Measurements from ENCODE around the gene GRIN2C.
"Not testable (repeated sequence)": the region's sequence is repeated elsewhere in the genome, so short reads cannot be mapped to it uniquely, and the experiment has no call there.

The GRIN2C gene

GRCh38 chr17:74878658-74879057 lies 19.0 kb upstream of the GRIN2C start:
- DNase-seq = no peak

GRCh38 chr17:74877592-74878548 lies 18.2 kb upstream of the GRIN2C start:
- DNase-seq = no peak

GRCh38 chr17:74875977-74876593 lies 16.4 kb upstream of the GRIN2C start:
- no peak for DNase-seq

DNA sequence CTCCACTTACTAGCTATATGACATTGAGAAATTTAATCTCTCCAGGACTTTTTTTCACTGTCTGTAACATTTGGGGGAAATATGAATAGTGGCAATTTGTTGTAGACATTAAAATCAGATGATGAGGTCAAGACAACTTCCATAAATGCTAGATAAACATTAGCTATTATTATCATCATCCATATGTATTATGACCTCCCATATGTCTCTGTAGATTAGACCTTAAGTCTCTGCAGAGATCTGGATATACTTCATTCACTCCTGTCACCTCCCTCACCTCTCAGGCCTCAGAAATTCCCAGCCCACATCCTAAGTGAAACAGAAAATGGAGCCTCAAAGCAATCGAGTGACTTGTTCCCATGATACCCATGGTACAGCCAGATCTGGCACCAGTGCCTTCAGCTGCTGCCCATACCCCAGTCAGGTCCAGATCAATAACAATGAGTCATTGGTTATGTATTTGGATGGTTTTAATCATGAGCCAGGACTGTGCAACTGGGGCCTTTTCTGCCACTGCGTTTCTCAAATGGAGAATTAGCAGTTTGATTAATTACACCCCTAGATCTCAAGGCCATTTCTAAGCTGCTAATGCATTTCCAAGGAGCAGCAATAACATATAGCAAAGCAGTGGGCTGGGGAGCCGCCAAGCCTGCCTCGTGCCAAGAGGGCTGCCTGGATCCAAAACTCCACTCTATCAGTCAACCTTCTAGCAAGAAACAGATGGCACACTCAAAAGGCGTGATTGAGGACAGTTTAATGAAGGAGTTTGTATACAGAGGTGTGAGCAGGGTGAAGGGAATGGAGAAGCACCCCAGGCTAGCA lies 15.7 kb upstream of the GRIN2C start:
- no peak for DNase-seq

DNA sequence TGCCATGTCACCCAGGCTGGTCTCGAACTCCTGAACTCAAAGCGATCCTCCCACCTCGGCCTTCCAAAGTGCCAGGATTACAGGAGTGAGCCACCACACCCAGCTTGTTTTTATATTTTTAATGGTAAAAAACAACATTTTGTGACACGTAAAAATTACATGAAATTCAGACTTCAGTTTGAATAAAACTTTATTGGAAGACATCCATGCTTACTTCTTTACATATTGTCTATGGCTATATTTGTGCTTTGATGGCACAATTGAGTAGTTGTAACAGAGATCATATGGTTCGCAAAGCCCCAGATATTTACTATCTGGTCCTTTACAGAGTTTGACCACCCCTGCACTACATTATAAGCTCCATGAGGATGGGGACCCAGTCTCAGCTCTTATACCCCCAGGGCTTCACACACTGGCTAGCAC lies 14.9 kb upstream of the GRIN2C start:
- DNase-seq = no peak

GRCh38 chr17:74873874-74874614 lies 14.4 kb upstream of the GRIN2C start:
- no peak for DNase-seq

DNA sequence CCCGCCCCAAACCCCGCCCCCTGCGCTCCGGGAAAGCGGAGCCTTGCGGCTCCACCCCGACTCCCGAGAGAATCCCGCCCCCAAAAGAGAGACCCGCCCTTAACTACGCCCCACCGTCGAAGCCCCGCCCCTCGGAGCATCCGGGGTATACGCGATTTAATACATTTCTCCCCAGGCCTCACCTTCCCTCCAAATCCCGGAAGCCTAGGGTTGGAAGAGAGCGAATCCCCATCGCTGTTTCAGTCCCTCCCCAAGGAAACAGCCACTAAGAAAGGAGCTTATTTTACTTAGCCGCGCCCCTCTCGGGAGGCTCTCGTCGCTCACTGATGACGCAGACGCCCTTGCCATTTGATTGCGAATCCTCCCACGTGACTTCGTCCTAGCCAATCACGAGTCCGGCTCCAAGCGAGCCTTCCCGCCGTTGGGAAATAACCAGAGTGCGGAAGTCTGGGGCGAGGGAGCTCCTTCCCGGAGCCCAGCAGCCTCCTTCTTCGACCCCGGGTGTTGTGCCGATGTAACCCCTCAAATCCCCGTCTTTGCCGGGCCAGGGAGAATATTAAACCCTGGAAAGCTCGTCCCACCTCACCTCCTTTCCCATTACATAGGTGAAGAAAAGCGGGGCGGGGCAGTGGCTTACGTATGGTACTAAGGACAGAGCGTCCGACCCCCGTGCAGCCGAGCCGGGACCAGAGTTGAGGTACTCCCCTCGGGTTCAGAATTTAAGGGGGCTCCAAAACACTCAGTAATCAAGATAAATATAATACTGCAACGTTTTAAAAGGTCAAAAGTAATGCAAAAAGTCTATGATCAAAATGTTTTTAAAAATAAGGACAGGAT lies 13.6 kb upstream of the GRIN2C start:
- DNase-seq = peak; percentile 99

DNA sequence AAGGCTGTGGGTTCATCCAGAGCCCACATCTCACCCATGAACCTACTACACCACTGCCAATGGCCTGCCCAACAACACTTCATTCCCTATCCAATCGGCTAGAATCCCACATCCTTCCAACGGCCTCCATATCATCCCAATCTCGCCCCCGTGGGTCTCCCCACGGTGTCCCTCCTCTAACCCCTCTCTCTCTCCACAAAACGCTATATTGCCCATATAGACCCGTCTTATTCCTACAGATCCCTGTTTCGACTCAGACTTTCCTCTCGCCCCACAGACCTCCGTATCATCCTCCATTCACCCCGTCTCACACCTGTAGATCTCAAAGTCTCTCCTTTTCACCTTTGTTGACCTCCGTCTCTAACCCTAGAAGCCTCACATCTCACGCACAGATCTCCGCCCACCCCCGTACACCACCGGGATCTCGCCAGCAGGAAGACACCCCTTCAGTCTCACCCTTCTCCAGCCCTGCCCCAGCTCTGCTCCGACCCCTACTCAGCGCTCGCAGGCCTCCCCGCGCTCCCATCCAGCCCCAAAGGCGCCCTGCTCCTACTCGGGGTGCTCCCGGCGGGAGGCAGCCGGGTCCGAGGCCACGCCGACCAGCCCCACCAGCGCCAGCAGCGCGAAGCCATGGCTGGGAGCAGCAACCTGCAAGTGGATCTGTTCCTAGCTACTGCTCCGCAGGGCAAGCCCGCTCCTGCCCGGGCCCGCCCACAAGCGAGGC lies 12.8 kb upstream of the GRIN2C start, which contains the start of gene FDXR:
FDXR (minus strand) TSS at position 682 of the 724 bp plus-strand sequence; CDS start at position 632, 50 bp downstream.
- no peak for DNase-seq

DNA sequence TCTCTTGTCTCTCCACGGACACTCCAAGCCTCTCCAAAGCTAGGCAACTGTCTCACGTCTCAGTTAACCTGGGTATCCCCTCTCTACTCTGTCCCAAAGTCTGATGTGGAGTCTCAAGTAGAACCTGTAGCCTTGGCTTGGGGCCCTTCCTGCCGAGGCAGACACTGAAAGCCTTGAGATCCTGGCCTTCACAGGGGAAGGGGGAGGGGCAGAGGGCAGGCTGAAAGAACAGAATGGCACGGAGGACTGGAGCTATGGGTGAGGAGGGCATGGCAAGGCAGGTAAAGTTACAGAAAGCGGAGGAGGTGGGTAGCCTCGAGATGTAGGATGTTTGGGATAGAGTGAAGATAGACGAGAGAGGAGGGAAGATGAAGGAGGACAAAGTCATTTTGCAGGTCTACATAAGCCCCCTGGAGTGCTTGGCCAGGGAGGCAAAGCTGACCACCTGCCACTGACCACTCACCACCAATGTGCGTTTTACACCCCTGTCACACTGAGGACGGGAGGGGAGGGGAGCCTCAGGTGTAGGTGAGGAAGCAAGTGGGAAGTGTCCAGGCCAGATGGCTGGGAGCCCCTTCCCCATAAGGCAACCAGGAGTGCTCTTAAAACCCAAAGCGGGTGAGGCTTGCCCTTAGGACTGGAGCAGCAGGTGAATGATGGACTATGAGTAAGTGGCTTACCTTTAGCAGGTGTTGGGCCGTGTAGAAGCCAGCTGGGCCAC lies 11.8 kb upstream of the GRIN2C start:
- no peak for DNase-seq

GRCh38 chr17:74870512-74870911 lies 10.8 kb upstream of the GRIN2C start:
- DNase-seq = no peak

DNA sequence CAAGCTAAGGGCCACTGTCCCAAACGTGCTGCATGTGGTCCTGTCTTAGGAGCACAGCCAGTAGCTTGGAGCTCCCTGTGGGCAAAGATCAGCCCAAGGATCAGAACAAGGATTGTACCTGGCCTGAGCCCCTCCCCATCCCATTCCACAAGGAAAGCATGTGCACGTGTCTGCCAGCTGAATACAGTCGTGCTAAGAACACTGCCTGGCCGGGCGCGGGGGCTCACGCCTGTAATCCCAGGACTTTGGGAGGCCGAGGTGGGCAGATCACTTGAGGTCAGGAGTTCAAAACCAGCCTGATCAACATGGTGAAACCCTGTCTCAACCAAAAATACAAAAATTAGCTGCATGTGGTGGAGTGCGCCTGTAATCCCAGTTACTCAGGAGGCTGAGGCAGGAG lies 10.3 kb upstream of the GRIN2C start:
- not testable (repeated sequence) for DNase-seq

GRCh38 chr17:74868908-74869255 lies 9.2 kb upstream of the GRIN2C start:
- DNase-seq = no peak

DNA sequence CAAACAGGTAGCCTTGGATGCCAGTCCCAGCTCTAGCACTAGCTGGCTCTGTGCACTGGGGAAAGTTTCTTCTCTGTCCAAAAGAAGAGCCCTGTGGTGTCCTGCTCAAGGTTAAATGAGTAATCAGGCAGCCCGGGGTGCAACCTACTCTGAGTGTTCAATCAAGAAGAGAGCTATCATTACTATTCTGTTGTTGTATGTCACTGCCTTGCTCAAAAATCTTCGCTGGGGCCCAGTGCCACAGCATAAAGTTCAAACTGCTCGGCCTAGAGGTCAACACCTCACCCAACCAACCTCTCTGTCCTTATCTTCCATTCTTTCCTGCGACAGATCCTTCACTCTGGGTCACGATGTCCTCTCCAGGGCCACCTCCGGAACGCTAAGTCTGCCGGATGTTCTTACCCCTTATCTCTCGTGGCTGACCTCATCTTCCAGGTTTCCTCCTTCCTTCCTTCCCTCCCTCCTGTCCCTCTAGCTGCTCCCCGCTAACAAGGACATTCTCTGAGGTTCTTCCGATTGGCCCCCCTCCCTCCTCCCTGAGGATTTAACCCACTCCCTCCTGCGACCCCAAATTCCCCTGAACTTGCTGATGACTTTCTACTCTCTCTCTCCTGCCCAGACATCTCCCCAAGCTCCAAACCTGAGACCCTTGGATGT lies 8.7 kb upstream of the GRIN2C start:
- no peak for DNase-seq

GRCh38 chr17:74866198-74866835 lies 6.6 kb upstream of the GRIN2C start:
- no peak for DNase-seq

GRCh38 chr17:74865504-74866197 lies 6.0 kb upstream of the GRIN2C start:
- no peak for DNase-seq

DNA sequence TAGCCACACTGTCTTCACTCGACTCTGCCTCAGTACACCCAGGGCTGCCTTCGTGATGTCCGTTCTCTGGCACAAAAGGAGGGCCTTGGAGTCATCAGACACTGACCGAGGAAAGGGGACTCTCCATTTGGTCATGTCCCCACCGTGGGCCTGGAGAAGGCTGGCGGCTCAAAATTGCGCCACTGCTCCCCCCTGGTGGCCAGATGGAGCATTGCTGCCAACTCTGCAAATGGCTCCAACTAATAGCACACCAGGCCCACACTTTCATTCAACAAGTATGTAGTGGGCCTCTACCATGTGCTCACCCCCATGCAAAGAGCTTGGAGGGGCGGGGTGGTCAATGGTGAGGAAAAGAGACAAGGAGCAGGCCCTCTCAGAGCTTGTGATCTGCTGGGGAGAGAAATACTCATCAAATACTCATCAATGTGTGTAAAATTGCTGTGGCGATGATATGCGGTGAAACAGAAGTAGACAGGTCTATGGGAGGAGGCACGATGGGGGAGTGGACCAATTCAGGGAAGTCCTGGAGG lies 5.2 kb upstream of the GRIN2C start:
- peak; percentile 50 for DNase-seq

GRCh38 chr17:74864297-74864865 lies 4.7 kb upstream of the GRIN2C start:
- DNase-seq = no peak
